Endothelial cell of umbilical vein (primary cell): ENCODE measurements around the gene TMCC3. TPM values are rescaled to one million over a fixed set of nuclear protein-coding genes. Genes with fewer than 3 reads are reported as not detected.

Source experiments
- BruUV-seq: library from RNA; stranded (reverse); fragments of 400-500 nt; replicated peaks from 2 replicates; lab custom pipeline; 2021; lab: Mats Ljungman, UMichigan
- CTCF ChIA-PET: fragments of 300-600, 350-600 bp; sonication (Branson Sonifier 250); formaldehyde crosslinking; loops from one replicate; lab custom pipeline; 2021; ENCODE audit warnings: antibody characterized with exemption, inconsistent platforms; lab: Charles Lee
- POLR2A ChIA-PET: fragments of 300-600, 350-600 bp; sonication (Branson Sonifier 250); formaldehyde crosslinking; loops from one replicate; lab custom pipeline; 2021; ENCODE audit warnings: antibody characterized with exemption, inconsistent platforms; lab: Charles Lee
- DNase-seq: peaks from one replicate; pipeline ENCODE4 v3.0.0-alpha.2; 2011; ENCODE audit warnings: low read depth, low spot score
- FAIRE-seq: peaks from 2 replicates; lab custom pipeline; 2011; peaks lifted over from hg19 to GRCh38; lab: Jason Lieb, UNC
- H2AFZ ChIP-seq: 2 replicates; pipeline ENCODE4 v1.6.0; 2012; ENCODE audit warnings: low read depth, low read length, control low read depth, inconsistent platforms
- H3K27ac ChIP-seq: 2 replicates; pipeline ENCODE4 v1.5.1; 2011; ENCODE audit warnings: low read depth, mild to moderate bottlenecking, control low read depth, low read length, moderate library complexity; ENCODE audit not compliant: insufficient read depth
- H3K27me3 ChIP-seq, 2 experiments: 2 replicates each; pipeline versions ENCODE4 v1.6.0 to v1.6.1; 2011; ENCODE audit warnings: low read length in 2 of 2, mixed read lengths in 1 of 2; ENCODE audit not compliant: control insufficient read depth in 2 of 2, insufficient read depth in 2 of 2
- H3K36me3 ChIP-seq, 2 experiments: 2 replicates in 1 of 2; 3 replicates in 1 of 2; pipeline ENCODE4 v1.5.1; 2011; ENCODE audit warnings: low read length in 2 of 2, mild to moderate bottlenecking in 1 of 2, moderate library complexity in 1 of 2; ENCODE audit not compliant: control insufficient read depth in 2 of 2, insufficient read depth in 2 of 2; ENCODE audit errors: extremely low read depth in 1 of 2
- H3K4me1 ChIP-seq: 3 replicates; pipeline ENCODE4 v1.5.1; 2011; ENCODE audit warnings: mild to moderate bottlenecking, low read length; ENCODE audit not compliant: control insufficient read depth, insufficient read depth; ENCODE audit errors: extremely low read depth
- H3K4me2 ChIP-seq: 2 replicates; pipeline ENCODE4 v1.6.1; 2011; ENCODE audit warnings: low read length, control low read depth, mixed read lengths; ENCODE audit not compliant: insufficient read depth
- H3K4me3 ChIP-seq, 3 experiments: fragments of 200-600 bp in 1 of 3; sonication (generic), shearing (Covaris generic) in 1 of 3; replicated peaks in 1 of 3; 2 replicates each; pipeline ENCODE4 v1.5.1; 2011 to 2016; ENCODE audit warnings: control low read depth in 3 of 3, low read length in 3 of 3, mild to moderate bottlenecking in 2 of 3, inconsistent platforms in 1 of 3, low read depth in 1 of 3, moderate library complexity in 1 of 3; ENCODE audit not compliant: insufficient read depth in 1 of 3
- H3K79me2 ChIP-seq: 2 replicates; pipeline ENCODE4 v1.6.0; 2012; ENCODE audit warnings: low read length, inconsistent platforms; ENCODE audit not compliant: control insufficient read depth, insufficient read depth
- H3K9ac ChIP-seq: replicated peaks from 2 replicates; pipeline ENCODE3; 2011; ENCODE audit warnings: low read length, control low read depth; ENCODE audit not compliant: insufficient read depth; ENCODE audit errors: extremely low read depth
- H3K9me1 ChIP-seq: replicated peaks from 3 replicates; pipeline ENCODE4 v1.6.0; 2011; ENCODE audit warnings: mild to moderate bottlenecking, low read length; ENCODE audit not compliant: control insufficient read depth, insufficient read depth; ENCODE audit errors: extremely low read depth
- H3K9me3 ChIP-seq: replicated peaks from 2 replicates; pipeline ENCODE4 v1.5.1; 2012; ENCODE audit warnings: low read length, inconsistent platforms; ENCODE audit not compliant: control insufficient read depth, insufficient read depth
- H4K20me1 ChIP-seq: replicated peaks from 2 replicates; pipeline ENCODE3; 2011; ENCODE audit warnings: mild to moderate bottlenecking, low read length; ENCODE audit not compliant: control insufficient read depth, insufficient read depth; ENCODE audit errors: extremely low read depth
- CTCF ChIP-seq, 2 donors: IDR thresholded peaks; 1 replicate in 1 of 2; 2 replicates in 1 of 2; pipeline ENCODE4 v1.5.1; 2011; ENCODE audit warnings: low read length in 2 of 2, mild to moderate bottlenecking in 2 of 2, moderate library complexity in 2 of 2, control low read depth in 1 of 2, inconsistent platforms in 1 of 2, low read depth in 1 of 2; ENCODE audit not compliant: insufficient read depth in 1 of 2; ENCODE audit errors: extremely low read depth in 1 of 2
- EZH2 ChIP-seq: IDR thresholded peaks from 2 replicates; pipeline ENCODE4 v1.6.1; 2012; ENCODE audit warnings: borderline replicate concordance, low read depth, mild to moderate bottlenecking, moderate library complexity, low read length, inconsistent platforms; ENCODE audit not compliant: severe bottlenecking
- FOS ChIP-seq: IDR thresholded peaks from 2 replicates; pipeline ENCODE4 v1.6.1; 2011; ENCODE audit warnings: mild to moderate bottlenecking, low read length, moderate library complexity, borderline replicate concordance; ENCODE audit not compliant: insufficient read depth
- GATA2 ChIP-seq: IDR thresholded peaks from 2 replicates; pipeline ENCODE4 v1.7.0; 2011; ENCODE audit warnings: low read depth, mild to moderate bottlenecking, moderate library complexity, mixed read lengths, low read length; ENCODE audit not compliant: insufficient read length, insufficient read depth
- JUN ChIP-seq: IDR thresholded peaks from 2 replicates; pipeline ENCODE4 v1.6.1; 2011; ENCODE audit warnings: borderline replicate concordance, low read depth; ENCODE audit not compliant: insufficient read length, insufficient read depth
- MAX ChIP-seq: IDR thresholded peaks from 2 replicates; pipeline ENCODE4 v1.6.1; 2011; ENCODE audit not compliant: insufficient read depth, insufficient read length
- MYC ChIP-seq: IDR thresholded peaks from one replicate; pipeline ENCODE4 v1.6.1; 2011; ENCODE audit warnings: mild to moderate bottlenecking, low read depth, low read length
- POLR2A ChIP-seq: IDR thresholded peaks from 2 replicates; pipeline ENCODE4 v1.6.1; 2012; ENCODE audit warnings: low read depth, mild to moderate bottlenecking, control low read depth, low read length
- POLR2AphosphoS5 ChIP-seq: IDR thresholded peaks from 2 replicates; pipeline ENCODE4 v1.6.1; 2012; ENCODE audit warnings: low read depth, mild to moderate bottlenecking, control low read depth, low read length, moderate library complexity; ENCODE audit not compliant: insufficient read depth
- dilution Hi-C: fragments of 300-500 bp; cut with MboI; formaldehyde crosslinking; loops from one replicate; pipeline ENCODE4 v1.15.0; 2019; ENCODE audit warnings: low sequenced_read_pairs; ENCODE audit not compliant: extremely low pct_ligation_motif_present
- intact Hi-C: fragments of 100-400 bp; cut with micrococcal nuclease; formaldehyde crosslinking; loops from one replicate; pipeline ENCODE4 v1.10.0; 2022
- polyA plus RNA-seq, 4 experiments: library from polyadenylated mRNA; depleted of rRNA in 3 of 4; stranded (reverse) in 3 of 4; unstranded in 1 of 4; fragments of >200 nt; gene quantifications; 2 replicates each; pipeline versions ENCODE4 v1.2.1 to v1.2.3, GENCODE V29; 2011 to 2012; ENCODE audit warnings: missing spikeins in 1 of 4
- total RNA-seq: library from RNA; stranded (reverse); gene quantifications from 2 replicates; pipeline ENCODE4 v1.2.3, GENCODE V29; 2021

TMCC3 gene
- total and polyA plus RNA-seq, 2 donors (not counting 3 experiments of a cell fraction or from before 2014, with no cell fraction given) = 13.5 to 30.4 TPM

GRCh38 chr12:94599189-94599588 is 51.2 kb downstream of the TMCC3 start:
- Histone ChIP-seq H4K20me1 (no peaks in the 10 kb centered on the region), H2AFZ (no peak overlapping the region), H3K27ac (no peak overlapping the region), H3K27me3 (no peaks in the 10 kb centered on the region), H3K4me2 (no peak overlapping the region), H3K4me3 (no peak overlapping the region), H3K4me1 (peaks cover 13% of the 10 kb centered on the region), H3K9me1 (no peaks in the 10 kb centered on the region), H3K9me3 (no peaks in the 10 kb centered on the region), H3K79me2 (peaks cover 16% of the 10 kb centered on the region), H3K9ac (no peak overlapping the region), H3K36me3 (no peaks in the 10 kb centered on the region)
- no peak for FAIRE-seq
- DNase-seq = no peak
- no TSS peak for BruUV-seq
- intact Hi-C loops (no loop called here), dilution Hi-C loops (no loop called here)
- POLR2A ChIA-PET = no interaction called here
- CTCF ChIA-PET = interaction anchor here (0.9 to 1.3 kb wide), 3 partner anchors 21 to 737 kb away, joined by 3 to 4 read pairs (median 3); no protein-coding TSS in a partner anchor
- TF ChIP-seq POLR2AphosphoS5 (no peak), POLR2A (no peak), EZH2 (no peak), GATA2 (no peak), FOS (no peak), MAX (no peak), MYC (no peak), JUN (no peak), CTCF (IDR thresholded peaks at IDR 0.05; ENCODE audit: extremely low read depth in 1 of 2, insufficient read depth in 1 of 2, low read depth in 1 of 2, low read length in 2 of 2) (no peak)
